Muscle of arm (tissue), 12 donors: Measurements from ENCODE around the gene KIZ. TPM values are rescaled to one million over a fixed set of nuclear protein-coding genes. Genes with fewer than 3 reads are reported as not detected.

Source experiments
- DNase-seq: peaks from one replicate; pipeline ENCODE4 v3.0.0-alpha.2; 2013
- polyA plus RNA-seq, 12 donors: library from polyadenylated mRNA; unstranded; fragments of 120-200 nt; gene quantifications; one replicate each; pipeline ENCODE4 v1.2.1, GENCODE V29; 2013; ENCODE audit not compliant: insufficient read length in 12 of 12

The KIZ gene
- polyA plus RNA-seq, 12 donors, result 13.5 to 25.5 (median 16.8) TPM; not detected in 1

DNA sequence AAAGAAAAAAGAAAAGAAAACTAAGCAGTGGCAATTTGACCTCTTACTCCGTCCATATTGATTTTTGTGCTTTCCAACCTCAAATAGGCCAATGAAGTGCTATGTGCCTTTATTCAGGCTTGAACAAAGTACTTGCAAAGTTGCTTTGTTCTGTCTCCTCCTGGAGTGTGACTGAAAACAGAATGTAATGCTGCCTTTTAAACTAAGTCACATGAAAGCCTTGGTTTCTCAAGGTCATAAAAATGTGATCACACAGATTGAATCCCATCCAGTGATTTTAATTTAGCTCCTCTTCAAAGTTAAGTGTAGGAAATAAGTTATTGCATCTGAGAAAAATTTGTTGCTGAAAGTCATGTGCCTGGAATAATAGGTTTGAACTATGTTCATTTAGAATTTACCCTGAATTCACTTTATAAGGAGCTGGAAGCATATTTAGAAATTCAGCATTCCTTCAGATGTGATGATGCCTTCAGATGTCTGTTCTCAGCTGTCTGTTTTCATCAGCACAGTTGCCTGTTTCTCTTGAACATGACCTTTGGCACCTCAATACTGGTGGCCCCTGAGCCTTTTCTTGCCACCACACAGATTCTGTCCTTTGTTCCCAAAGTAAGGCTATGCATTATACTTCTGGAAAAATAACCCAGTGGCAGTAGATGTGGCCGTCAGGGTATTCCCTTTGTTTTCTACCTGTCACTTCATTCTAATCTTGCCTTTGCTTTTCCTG lies 48.8 kb downstream of the KIZ start:
- no peak for DNase-seq

DNA sequence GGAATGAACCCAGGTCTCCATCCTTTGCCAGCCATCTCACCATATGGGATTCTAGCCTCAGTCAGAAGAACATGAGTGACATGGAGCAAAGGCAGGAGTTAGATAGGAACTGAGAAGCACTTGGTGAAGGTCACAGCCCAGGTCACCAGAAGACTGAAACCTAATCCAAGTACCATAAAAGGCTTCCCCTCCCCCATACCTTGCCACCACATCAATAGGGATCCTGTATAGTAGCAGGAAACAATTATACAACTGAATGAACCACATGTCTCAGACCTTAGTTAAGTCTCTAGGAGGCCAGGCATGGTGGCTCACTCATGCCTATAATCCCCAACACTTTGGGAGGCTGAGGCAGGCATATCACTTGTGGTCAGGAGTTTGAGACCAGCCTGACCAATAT lies 49.6 kb downstream of the KIZ start:
- DNase-seq, result no peak

DNA sequence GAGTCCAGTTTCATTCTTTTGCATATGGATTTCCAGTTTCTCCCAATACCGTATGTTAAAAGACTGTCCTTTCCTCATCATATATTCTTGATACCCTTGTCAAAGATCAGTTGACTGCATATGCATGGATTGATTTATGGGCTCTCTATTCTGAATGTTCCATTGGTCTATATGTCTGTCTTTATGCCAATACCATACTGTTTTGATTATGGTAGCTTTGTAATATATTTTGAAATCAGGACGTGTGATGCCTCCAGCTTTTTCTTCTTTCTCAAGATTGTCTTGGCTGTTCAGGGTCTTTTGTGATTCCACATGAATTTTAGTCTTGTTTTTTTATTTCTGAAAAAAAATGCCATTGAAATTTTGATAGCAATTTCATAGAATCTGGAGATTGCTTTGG lies 51.9 kb downstream of the KIZ start:
- DNase-seq, result no peak

DNA sequence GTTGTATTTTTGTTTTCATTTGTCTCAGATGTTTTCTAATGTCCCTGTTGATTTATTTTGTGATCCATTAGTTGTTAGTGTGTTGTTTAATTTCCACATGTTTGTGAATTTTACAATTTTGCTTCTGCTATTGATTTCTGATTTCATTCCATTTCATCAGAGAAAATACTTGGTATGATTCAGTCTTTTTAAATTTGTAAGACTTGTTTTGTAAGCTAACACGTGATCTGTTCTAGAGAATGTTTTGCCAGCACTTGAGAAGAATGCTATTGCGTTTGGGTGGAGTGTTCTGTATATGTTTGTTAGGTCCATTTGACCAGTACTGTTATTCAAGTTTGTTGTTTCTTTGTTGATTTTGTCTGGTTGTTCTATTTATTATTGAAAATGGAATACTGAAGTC lies 53.9 kb downstream of the KIZ start:
- DNase-seq, result no peak

DNA sequence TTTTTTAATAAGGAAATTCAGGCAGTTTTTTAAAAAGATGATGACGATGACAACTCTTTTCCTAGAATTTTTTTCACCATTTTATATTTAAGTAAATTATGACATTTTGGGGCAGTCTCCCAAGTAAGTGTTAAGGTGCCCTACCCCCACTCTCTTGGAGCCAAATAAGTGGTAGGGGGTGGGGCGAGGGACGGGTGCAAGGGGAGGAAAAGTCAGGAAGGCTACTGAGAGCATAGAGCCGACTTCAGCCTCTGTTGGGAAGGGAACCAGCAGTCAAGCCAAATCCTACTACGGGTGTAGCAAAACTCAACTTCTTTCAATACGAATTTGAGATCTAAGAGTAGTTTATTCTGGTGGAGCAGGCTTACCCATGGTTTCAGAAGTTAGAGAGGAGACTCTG lies 54.4 kb downstream of the KIZ start:
- DNase-seq, result no peak

DNA sequence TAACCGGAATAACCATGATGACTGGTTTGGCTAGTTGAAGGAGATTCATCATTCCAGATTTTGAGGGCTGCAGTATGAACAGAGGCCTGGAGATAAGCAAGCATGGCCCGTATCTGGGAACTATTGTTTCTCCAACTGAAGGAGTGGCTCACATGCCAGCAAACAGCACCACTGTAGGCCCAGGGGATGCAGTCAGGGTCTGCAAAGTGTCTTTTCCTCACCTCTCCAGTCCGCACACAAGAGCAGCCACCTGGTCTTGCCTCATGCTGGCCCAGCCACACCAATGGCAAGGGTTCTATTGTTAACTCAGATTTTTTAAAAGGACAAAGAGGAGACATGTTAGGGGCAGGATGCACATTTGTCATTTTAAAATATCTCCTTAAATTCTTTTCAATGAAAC lies 55.1 kb downstream of the KIZ start:
- no peak for DNase-seq

DNA sequence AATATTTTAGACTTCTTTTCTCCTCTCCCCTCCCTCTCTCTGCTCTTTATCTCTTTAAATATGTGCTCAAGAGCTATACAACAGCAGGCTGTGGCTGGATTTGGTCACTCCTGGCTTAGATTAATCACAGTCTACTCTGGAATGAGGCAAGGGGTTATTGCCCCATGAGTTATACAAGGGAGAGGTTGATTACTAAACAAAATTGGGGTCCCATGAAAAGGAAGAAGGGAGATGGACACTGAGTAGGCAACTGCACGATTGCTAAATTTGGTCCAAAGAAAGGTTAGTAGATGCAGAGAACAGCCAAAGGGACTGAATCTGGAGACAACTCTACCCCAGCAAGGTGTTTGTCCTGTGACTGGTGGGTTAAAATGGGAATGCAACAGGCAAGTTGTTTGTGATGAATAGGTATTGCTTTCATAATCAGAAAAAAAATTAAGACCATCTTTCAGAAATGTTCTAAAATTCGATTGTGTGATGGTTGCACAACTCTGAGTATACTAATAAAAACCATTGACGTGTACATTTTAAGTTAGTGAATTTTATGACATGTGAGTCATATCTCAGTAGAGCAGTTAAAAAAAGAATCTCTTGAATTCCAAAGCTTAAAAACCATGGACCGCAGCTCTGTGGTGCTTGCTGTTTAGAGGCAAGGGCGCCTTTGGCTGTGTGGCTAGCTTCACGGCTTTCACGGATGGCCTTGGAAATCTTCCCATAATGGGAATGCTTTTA lies 57.1 kb downstream of the KIZ start:
- no peak for DNase-seq

DNA sequence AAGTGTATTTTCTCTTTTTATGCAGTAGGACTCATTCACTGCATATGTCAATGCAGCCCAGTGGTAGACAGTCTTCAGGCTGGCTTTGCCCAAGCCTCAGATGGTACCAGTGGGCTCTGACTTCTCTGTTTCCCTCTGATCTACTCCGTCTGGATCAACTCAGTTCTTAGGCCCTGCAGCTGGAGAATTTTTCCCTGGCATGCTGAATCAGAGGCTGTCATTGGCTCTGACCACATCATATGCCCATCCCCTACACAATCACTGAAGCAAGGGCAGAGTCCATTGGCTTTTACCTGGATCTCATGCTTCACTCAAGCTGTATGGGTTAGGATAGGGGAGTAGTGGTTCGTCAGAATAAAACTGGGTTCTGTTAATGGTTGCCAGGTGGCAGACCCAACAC lies 57.8 kb downstream of the KIZ start:
- no peak for DNase-seq

DNA sequence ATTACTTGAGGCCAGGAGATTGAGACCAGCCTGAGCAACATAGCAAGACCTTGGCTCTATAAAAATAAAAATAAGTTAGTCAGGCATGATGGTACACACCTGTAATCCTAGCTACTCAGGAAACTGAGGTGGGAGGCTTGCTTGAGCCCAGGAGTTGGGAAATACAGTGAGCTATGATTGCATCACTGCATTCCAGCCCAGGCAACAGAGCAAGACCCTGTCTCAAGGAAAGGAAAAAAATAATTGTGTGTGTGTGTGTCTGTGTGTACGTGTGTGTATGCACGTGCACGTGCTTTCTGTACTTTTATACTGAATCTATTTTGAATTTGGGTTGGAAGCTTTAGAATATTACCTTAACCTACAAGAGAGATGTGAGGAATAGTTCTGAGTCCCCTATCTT lies 58.9 kb downstream of the KIZ start:
- DNase-seq, result no peak

DNA sequence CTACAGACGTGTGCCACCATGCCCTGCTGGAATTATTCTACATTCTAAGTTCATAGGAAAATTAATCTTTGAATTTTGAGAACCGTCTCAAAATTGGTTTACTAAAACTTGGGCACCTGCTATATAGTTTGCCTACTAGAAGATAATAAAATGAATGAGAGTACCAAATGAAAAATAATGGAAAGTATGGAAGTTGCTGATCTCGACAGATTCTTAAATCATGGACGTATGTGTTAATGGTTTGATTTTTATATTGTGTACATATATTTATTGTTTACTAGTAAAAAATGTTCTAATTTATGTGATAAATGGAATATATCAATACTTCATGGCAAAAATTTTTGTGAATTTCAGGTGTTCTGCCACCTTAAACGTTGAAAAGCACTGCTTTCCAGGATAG lies 60.0 kb downstream of the KIZ start:
- DNase-seq, result no peak

DNA sequence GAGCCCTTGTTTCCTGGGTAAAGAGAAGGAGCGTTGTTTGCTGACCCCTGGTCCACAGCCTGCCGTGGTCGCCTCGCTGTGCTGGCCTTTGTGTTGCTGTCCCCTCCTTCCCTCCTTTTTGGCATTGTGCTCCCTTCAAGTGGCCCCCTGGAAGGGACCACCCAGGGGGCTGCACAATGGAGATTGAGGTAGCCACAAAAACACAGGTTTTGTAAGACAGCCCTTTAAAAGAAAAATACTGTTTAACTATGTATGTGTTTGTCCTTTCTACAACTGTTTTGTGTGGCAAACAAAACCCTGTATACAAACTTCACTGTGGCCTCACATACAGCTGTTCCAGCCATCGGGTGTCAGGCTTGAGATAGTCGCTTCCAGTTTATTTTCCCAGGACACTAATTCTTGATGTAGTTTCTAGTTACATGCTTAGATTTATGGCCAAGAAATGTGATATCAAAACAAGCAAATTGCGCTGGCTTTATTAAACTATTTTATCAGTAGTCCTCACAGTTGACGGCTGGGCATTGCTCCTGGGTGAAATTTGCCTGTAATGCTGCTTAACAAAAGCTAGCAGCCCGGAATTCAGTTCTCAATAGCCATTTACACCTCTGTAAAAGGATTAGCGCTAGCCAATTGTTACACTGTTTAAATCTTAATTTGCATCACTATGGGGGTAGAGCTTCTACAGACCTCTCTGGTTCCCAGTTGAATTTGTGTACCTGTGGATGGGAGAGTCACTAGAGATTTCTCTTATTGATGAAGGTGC lies 64.1 kb downstream of the KIZ start:
- no peak for DNase-seq

DNA sequence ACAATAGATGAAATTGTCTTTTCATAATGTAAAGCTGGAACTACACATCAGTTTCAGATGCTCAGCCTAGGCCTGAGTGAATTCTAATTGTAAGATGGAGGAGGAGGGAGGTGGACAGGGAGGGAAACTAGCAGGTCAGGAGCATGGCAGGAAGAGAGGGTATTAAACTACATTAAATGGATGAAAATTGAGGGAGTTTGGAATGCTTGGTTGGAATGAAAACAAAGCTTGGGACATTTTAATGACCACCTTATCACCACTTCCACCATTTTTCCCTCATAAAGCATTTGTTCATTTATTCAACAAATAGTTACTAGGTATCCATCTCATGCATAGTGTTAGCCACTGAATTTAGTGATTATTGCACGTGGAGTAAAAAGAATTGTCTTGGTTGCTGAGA lies 65.0 kb downstream of the KIZ start:
- no peak for DNase-seq

DNA sequence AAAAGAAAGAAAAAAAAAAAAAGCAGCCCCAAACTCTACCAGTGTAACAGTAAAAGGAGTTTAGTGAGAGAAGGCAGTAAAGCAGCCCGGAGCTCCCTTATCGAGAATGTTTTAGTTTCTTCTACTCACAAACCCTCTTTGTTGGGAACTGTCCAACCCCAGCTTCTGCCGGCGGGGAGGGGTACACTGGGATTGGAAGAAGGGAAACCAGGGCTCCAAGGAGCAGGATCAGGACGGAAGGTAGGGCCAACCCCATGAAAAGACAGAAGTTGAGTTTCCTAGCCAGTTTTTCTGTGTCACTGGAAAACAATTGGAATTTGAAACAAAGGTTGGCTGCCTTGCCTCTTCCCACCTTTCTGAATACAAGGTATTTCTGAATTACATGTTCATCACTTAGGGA lies 66.0 kb downstream of the KIZ start:
- DNase-seq, result no peak

DNA sequence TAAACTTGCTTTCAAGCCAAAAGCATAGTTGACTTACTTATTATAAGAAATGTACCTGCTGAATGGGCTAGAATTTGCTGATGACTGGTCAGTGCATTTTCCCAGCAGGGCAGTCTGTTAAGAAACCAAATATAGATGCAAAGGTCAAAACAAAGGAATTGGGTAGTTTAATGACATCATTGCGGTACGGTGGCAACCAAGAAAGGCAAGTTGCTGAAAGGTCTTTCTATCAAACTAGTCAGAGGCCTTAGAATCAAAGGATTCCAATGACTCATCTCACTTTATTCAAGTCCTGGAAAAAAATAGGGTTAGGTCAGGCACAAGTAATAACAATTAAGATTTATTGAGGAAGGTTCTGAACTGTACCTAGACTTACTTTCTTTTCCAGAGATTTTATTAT lies 76.4 kb downstream of the KIZ start:
- DNase-seq, result no peak

DNA sequence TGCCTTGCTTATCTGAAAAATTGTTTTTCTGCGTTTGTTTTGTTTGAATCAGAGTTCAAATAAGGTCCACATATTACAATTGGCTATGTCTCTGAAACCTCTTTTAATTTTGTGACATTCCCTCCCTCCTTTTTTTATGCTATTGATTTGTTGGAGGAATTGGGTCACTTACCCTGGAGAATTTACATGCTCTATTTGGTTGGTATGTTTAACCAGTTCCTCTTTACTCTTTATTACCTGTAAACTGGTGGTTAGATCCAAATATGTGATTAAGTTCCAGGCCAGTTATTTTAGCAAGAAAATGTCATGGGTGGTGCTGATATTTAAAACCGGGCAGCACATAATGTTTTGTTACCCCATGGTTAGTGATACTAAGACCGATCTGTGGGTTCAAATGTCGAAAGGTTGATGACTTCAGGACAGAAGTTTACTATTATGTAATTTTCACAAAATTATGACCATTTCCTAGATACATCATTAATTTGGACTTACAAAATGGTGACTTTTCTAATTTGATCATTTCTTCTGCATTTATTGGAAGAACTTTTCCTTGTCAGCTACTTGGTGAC lies 77.3 kb downstream of the KIZ start:
- DNase-seq, result no peak

DNA sequence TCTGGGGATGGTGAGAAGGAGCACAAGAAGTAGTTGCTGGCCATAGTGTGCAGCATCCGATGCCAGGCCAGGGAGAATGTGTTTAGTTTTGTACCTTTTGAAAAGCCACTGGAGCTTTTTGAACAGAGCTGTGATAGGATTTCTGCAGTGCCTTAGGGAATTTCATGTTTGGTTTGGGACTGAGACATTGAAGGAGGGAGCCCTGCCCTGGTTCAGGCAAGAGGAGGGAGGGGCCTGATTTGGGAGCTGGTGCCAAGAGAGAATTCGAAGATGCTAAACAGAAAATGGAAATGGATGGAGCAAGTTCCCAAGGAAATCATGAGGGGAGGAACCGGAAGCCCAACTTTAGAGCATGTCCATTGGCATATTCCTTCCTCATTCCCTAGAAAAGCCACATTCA lies 80.7 kb downstream of the KIZ start:
- DNase-seq, result no peak

DNA sequence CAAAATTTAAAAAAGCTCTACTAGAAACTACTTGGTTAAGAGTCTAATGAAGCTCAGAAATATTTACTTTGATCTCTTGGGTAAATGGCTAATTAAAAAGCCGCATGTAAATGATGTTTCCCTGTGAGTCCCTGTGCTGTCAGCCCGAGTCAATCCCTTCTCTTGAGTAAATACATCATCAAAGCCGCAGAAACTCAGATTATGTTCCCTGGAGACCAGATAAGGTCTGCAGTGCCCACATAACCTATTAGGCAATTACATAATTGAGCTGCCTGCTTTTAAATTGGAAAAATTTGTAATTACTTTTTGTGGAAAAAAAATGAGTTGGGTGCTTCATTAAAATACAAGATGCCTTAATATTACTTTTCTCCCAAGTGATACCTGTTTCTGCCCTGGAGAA lies 83.1 kb downstream of the KIZ start:
- no peak for DNase-seq

DNA sequence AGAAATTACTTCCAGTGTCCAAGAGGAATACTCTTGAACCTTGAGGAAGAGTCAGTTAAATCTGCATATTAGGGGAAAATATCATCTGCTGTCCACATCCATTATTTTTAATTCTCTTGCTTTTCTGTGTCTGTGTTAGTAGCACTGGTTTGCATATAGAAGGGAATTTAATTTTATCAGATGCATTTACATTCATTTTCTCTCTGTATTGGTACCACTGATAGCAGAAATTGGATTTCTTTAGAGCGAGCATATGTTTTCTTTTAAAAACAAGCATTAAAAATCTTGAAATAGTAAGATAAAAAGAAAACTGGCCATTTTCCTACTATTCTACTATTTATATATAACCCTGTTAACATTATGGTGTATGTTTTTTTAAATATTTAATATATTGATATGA lies 83.8 kb downstream of the KIZ start:
- DNase-seq, result no peak

DNA sequence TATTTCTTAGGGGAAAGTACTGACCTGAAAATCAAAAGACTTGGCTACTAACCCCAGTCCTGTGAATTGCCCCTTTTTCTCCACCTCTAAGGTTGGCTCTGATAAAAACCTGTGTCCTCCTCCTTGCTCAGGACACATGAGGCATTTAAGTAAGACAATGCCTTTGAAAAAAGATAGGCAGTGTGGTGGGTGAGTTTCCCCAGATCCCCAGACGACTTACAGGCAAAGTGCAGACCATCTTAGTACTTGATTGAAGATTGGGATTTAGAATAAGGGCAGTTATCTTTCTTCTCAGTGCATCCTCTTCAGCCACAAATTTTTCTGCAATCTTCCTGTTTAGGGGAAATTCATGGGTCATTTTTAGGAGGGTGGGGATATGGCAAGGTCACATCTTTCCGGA lies 87.8 kb downstream of the KIZ start:
- DNase-seq, result no peak

DNA sequence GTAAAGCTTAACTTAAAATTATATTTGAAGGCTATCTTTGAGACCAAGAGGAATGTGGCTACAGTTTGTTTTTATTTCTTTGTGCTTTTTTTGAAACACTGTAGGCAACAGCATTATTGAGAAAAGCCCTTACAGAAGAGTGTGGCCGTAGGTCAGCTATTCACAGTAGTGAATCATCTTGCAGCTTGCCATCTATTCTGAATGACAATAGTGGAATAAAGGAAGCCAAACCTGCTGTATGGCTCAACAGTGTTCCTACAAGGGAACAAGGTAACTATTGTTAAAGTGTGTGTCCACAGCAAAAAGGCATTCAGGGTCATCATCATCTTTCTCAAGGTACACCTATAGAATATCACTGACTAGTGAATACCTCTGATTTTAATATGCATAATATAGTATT lies 88.5 kb downstream of the KIZ start:
- DNase-seq, result no peak

DNA sequence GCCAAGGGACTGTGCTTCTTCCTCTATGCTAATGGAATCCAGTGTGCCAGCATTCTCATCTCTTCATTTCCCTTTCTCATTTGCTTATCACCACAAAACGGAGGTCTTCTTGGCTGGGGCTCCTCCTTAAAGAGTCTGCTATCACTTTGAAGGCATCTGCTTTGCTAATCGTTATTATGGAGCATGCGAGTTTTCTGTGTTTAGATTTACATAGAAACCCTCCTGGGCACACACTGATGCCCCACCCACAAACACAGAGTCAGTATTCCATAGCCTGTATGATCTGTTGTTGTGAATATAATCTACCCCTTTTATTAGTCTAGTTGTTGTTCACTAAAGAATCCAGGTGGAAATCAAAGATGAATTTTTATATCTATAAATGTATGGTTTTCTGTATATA lies 93.8 kb downstream of the KIZ start:
- DNase-seq, result no peak

DNA sequence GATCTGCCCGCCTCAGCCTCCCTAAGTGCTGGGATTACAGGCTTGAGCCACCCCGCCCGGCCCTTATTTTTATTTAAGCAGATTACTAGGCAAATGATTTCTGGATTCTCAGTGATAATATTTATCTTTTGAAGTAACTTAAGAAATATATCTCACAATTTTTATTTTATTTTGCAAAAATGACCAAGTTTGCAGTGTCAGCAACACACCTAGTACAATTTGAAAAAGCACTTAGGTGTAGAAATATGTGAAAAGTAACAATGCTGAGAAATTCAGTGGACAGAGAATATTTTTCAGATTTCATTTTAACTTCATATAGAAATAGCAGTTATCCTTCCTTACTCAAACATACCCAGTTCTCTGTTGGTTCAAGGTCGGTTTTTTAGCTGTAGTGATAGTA lies 98.3 kb downstream of the KIZ start:
- DNase-seq, result no peak
